ENCODE measurements around the gene TOX2.

- TF ChIP-seq CTCF (conservative IDR thresholded peaks at IDR 0.05; ENCODE audit: low read length) (no peak), EZH2phosphoT487 (IDR thresholded peaks at IDR 0.05; ENCODE audit: borderline replicate concordance, low read depth, low read length) (no peak)
These were observed 143.3 kb downstream of the TOX2 start for GRCh38 chr20:44057698-44058675.
